ENCODE results near the gene HAPSTR1. TPM values are rescaled to one million over a fixed set of nuclear protein-coding genes. Genes with fewer than 3 reads are reported as not detected.

The HAPSTR1 gene
- total RNA-seq: 72.1 and 76.8 TPM in 2 replicates

GRCh38 chr16:9090960-9091866, at the start of gene HAPSTR1:
HAPSTR1 (plus strand) TSS chr16:9091644; CDS start chr16:9092045, 401 bp downstream.

Other genes starting within 250 kb of the HAPSTR1 start
- 148 and 190 TPM in 2 replicates for gene CARHSP1, start 222.6 kb upstream of the HAPSTR1 start, total RNA-seq
- gene LITAFD, start 209.3 kb upstream of the HAPSTR1 start, total RNA-seq: not detected in 2 replicates
- gene USP7, start 127.7 kb upstream of the HAPSTR1 start, total RNA-seq: 48.8 and 56.4 TPM in 2 replicates

Measured in smooth muscle cell of trachea (primary cell).